HL-60/S4 (cell line): Measurements from ENCODE around the gene BNC2.
"Not testable (repeated sequence)": the region's sequence is repeated elsewhere in the genome, so short reads cannot be mapped to it uniquely, and the experiment has no call there.

Experiments used
- in situ Hi-C: fragments of 300-500 bp; cut with MboI; formaldehyde crosslinking; loops from 2 replicates; pipeline ENCODE4 v1.14.3; 2022; ENCODE audit warnings: low sequenced_read_pairs

The BNC2 gene

GRCh38 chr9:16461851-16462250, 408.6 kb downstream of the BNC2 start:
- in situ Hi-C loops: no loop called here

GRCh38 chr9:16461137-16461840, 409.2 kb downstream of the BNC2 start:
- in situ Hi-C loops: no loop called here

GRCh38 chr9:16460696-16461095, 409.8 kb downstream of the BNC2 start:
- in situ Hi-C loops: no loop called here

- in situ Hi-C loops: no loop called here
Observed at GRCh38 chr9:16459421-16460148, 410.9 kb downstream of the BNC2 start.

GRCh38 chr9:16458696-16459420, 411.6 kb downstream of the BNC2 start:
- in situ Hi-C loops: no loop called here

GRCh38 chr9:16455842-16456241, 414.6 kb downstream of the BNC2 start:
- in situ Hi-C loops: no loop called here

- in situ Hi-C loops: no loop called here
Observed at GRCh38 chr9:16453390-16453789, 417.1 kb downstream of the BNC2 start.

- in situ Hi-C loops: no loop called here
Observed at GRCh38 chr9:16450578-16450977, 419.9 kb downstream of the BNC2 start.

GRCh38 chr9:16450043-16450442, 420.4 kb downstream of the BNC2 start:
- in situ Hi-C loops: no loop called here

- in situ Hi-C loops: no loop called here
Observed at GRCh38 chr9:16449076-16449730, 421.3 kb downstream of the BNC2 start.

- in situ Hi-C loops: no loop called here
Observed at GRCh38 chr9:16447946-16448345, 422.5 kb downstream of the BNC2 start.

- in situ Hi-C loops: no loop called here
Observed at GRCh38 chr9:16446636-16447035, 423.8 kb downstream of the BNC2 start.

GRCh38 chr9:16445141-16445920, 425.1 kb downstream of the BNC2 start:
- in situ Hi-C loops: no loop called here

- in situ Hi-C loops: no loop called here
Observed at GRCh38 chr9:16442622-16443021, 427.8 kb downstream of the BNC2 start.

GRCh38 chr9:16441791-16442190, 428.7 kb downstream of the BNC2 start:
- in situ Hi-C loops: no loop called here

- in situ Hi-C loops: not testable (repeated sequence)
Observed at GRCh38 chr9:16438831-16439230, 431.6 kb downstream of the BNC2 start.

- in situ Hi-C loops: no loop called here
Observed at GRCh38 chr9:16436545-16436944, 433.9 kb downstream of the BNC2 start.

GRCh38 chr9:16434526-16434925, 435.9 kb downstream of the BNC2 start:
- in situ Hi-C loops: no loop called here

GRCh38 chr9:16433494-16433893, 437.0 kb downstream of the BNC2 start:
- in situ Hi-C loops: no loop called here

- in situ Hi-C loops: no loop called here
Observed at GRCh38 chr9:16431666-16432392, 438.6 kb downstream of the BNC2 start.
